ENCODE results near the gene NSFL1C.

Gene NSFL1C

DNA sequence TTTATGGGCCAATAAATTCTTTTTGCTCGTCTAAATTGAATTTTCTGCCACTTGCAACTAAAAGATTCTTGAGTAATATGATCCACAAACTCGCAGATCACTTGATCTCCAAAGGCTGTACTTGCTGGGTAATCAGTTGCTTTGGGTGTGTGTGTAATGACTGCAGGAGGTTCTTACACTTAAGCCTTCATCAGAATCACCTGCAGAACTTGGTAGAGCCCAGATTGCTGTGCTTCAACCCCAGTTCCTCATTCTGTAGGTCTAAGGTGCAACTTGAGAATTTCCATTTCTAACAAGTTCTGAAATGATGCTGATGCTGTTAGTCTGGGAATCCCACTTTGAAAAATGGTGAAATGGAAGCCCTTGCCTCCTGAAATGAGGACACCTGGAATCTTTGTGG lies 60.8 kb downstream of the NSFL1C start:
- Histone ChIP-seq H4K20me1 (ENCODE audit: control insufficient read depth, insufficient read depth, low read depth, low read length) (no peaks in the 10 kb centered on the region), H3K4me2 (ENCODE audit: low read length) (no peak overlapping the region), H3K36me3 (ENCODE audit: control insufficient read depth, low read length) (no peaks in the 10 kb centered on the region), H3K4me1 (ENCODE audit: control insufficient read depth, low read length) (no peaks in the 10 kb centered on the region), H3K4me3 (ENCODE audit: low read length) (no peak overlapping the region), H3K9me2 (replicated peaks; ENCODE audit: control insufficient read depth, low read length) (no peaks in the 10 kb centered on the region), H3F3A (ENCODE audit: control insufficient read depth, insufficient read depth) (no peaks in the 10 kb centered on the region), H3K9me3 (ENCODE audit: control insufficient read depth, insufficient read depth, low read length) (no peaks in the 10 kb centered on the region), H3K79me2 (ENCODE audit: control insufficient read depth, low read length) (no peaks in the 10 kb centered on the region), H3K27me3 (ENCODE audit: control insufficient read depth, low read length) (no peaks in the 10 kb centered on the region), H3K27ac (ENCODE audit: low read depth, low read length) (no peak overlapping the region)
- no peak for TF ChIP-seq EZH2phosphoT487 (IDR thresholded peaks at IDR 0.05; ENCODE audit: borderline replicate concordance, low read length)
- TF ChIP-seq, protein P1, sequence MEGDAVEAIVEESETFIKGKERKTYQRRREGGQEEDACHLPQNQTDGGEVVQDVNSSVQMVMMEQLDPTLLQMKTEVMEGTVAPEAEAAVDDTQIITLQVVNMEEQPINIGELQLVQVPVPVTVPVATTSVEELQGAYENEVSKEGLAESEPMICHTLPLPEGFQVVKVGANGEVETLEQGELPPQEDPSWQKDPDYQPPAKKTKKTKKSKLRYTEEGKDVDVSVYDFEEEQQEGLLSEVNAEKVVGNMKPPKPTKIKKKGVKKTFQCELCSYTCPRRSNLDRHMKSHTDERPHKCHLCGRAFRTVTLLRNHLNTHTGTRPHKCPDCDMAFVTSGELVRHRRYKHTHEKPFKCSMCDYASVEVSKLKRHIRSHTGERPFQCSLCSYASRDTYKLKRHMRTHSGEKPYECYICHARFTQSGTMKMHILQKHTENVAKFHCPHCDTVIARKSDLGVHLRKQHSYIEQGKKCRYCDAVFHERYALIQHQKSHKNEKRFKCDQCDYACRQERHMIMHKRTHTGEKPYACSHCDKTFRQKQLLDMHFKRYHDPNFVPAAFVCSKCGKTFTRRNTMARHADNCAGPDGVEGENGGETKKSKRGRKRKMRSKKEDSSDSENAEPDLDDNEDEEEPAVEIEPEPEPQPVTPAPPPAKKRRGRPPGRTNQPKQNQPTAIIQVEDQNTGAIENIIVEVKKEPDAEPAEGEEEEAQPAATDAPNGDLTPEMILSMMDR (IDR thresholded peaks at IDR 0.05; ENCODE audit: low read depth, low read length, poor library complexity, severe bottlenecking) = no peak

DNA sequence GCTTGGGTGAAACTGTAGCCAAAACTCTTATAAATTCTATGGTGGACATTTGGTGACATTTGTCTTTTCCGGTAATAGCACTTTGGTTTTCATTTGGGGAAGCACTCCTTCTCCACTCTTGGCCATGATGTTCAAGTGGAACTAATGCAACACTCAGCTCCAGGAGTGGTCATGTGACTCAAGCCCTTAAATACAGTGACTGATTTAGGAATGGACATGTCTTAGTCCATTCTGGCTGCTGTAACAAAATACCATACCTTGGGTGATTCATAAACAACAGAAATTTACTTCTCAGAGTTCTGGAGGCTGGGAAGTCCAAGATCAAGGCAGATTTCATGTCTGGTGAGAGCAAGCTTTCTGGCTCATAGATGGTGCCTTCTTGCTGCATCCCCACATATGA lies 63.0 kb downstream of the NSFL1C start:
- H3K9me2 ChIP-seq (replicated peaks; ENCODE audit: control insufficient read depth, low read length) = no peaks in the 10 kb centered on the region
- no peaks in the 10 kb centered on the region for H3K36me3 ChIP-seq (ENCODE audit: control insufficient read depth, low read length)
- no peaks in the 10 kb centered on the region for H4K20me1 ChIP-seq (ENCODE audit: control insufficient read depth, insufficient read depth, low read depth, low read length)
- peaks cover 2% of the 10 kb centered on the region; the same call in 1 of the 2 replicates for H3F3A ChIP-seq (ENCODE audit: control insufficient read depth, insufficient read depth)
- no peak overlapping the region for H3K27ac ChIP-seq (ENCODE audit: low read depth, low read length)
- no peaks in the 10 kb centered on the region for H3K27me3 ChIP-seq (ENCODE audit: control insufficient read depth, low read length)
- H3K4me2 ChIP-seq (ENCODE audit: low read length) = no peak overlapping the region
- H3K4me1 ChIP-seq (ENCODE audit: control insufficient read depth, low read length) = peaks cover 17% of the 10 kb centered on the region
- no peak for TF ChIP-seq EZH2phosphoT487 (IDR thresholded peaks at IDR 0.05; ENCODE audit: borderline replicate concordance, low read length)
- TF ChIP-seq, protein P1 (IDR thresholded peaks at IDR 0.05; ENCODE audit: low read depth, low read length, poor library complexity, severe bottlenecking) = no peak
- H3K9me3 ChIP-seq (ENCODE audit: control insufficient read depth, insufficient read depth, low read length) = no peaks in the 10 kb centered on the region
- H3K79me2 ChIP-seq (ENCODE audit: control insufficient read depth, low read length) = no peaks in the 10 kb centered on the region
- H3K4me3 ChIP-seq (ENCODE audit: low read length) = no peak overlapping the region

DNA sequence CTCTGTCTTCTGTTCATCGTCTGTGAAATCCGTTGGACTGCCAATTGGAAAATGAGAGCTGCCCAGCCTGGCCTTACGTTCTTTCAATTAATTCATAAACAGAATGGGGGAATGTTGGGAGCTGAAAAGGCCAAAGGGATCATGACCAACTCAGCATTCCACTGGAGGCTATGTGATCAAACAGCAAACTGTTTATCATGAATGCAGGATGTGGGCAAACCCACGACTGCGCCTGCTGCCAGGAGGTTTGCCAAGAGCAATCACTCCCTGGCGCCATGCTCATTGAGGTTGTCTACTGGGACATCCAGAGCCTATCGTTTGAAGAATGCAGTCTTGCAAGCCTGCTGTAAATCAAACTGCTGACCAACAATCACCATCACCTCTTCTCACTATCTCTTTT lies 64.5 kb downstream of the NSFL1C start:
- peaks cover 10% of the 10 kb centered on the region; the same call in 1 of the 2 replicates for H3F3A ChIP-seq (ENCODE audit: control insufficient read depth, insufficient read depth)
- no peaks in the 10 kb centered on the region for H3K79me2 ChIP-seq (ENCODE audit: control insufficient read depth, low read length)
- H3K4me2 ChIP-seq (ENCODE audit: low read length) = no peak overlapping the region
- H3K27ac ChIP-seq (ENCODE audit: low read depth, low read length) = no peak overlapping the region
- H3K36me3 ChIP-seq (ENCODE audit: control insufficient read depth, low read length) = no peaks in the 10 kb centered on the region
- no peak for TF ChIP-seq EZH2phosphoT487 (IDR thresholded peaks at IDR 0.05; ENCODE audit: borderline replicate concordance, low read length)
- TF ChIP-seq, protein P1 (IDR thresholded peaks at IDR 0.05; ENCODE audit: low read depth, low read length, poor library complexity, severe bottlenecking) = no peak
- H4K20me1 ChIP-seq (ENCODE audit: control insufficient read depth, insufficient read depth, low read depth, low read length) = no peaks in the 10 kb centered on the region
- H3K9me3 ChIP-seq (ENCODE audit: control insufficient read depth, insufficient read depth, low read length) = no peaks in the 10 kb centered on the region
- H3K4me1 ChIP-seq (ENCODE audit: control insufficient read depth, low read length) = peaks cover 32% of the 10 kb centered on the region
- no peaks in the 10 kb centered on the region for H3K9me2 ChIP-seq (replicated peaks; ENCODE audit: control insufficient read depth, low read length)
- H3K4me3 ChIP-seq (ENCODE audit: low read length) = no peak overlapping the region
- H3K27me3 ChIP-seq (ENCODE audit: control insufficient read depth, low read length) = peaks cover under 1% of the 10 kb centered on the region; the same call in 1 of the 2 replicates

Measured in DOHH2 (cell line).